ENCODE measurements around the gene TIGD3. TPM values are rescaled to one million over a fixed set of nuclear protein-coding genes. Genes with fewer than 3 reads are reported as not detected.
A peak's percentile ranks its signal among the peaks of the same experiment; 100 is the strongest.

The TIGD3 gene
- total and polyA plus RNA-seq, 10 of the 15 experiments (the other 5 are each of a cell fraction or from before 2014, with no cell fraction given), result 0.13 to 1.4 (median 0.57) TPM

DNA sequence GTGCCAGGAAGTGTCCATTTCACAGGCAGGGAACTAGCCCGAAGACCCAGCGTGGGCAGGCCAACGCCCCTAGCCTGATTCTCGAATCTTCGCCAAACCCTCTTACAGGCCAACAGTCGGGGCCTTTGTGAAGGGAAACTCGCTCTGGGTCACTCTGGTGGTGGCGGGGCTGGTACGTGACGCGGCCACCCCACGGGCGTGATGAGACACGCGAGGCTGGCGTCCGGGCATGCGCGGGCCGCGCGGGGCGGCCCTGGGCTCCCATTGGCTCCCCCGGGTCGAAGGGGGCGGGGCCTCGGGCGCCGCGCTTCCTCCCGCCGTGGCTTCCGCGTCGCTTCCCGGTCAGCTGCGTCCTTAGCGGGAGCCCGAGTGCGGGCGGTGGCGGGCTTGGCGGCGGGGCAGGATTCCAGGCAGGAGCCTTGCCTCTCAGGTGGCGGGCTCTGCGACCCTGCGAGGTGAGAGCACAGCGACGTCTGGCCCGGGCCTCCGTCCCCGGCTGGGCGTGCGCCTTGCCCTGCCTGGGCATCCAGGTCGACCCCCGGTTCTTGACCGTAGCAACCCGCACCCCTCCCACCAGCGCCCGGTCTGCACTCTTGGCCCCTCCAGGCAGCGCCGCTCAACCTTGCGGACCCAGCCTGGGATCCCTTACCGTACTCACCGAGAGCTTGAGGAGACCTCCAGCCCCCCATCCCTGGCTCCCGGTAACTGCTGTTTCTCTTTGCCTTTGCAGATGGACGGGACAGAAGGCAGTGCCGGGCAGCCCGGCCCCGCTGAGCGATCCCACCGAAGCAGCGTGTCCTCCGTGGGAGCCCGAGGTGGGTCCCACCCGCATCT, 32.0 kb downstream of the TIGD3 start, which contains the start of gene FRMD8 (continued):
- TF ChIP-seq RB1 (IDR thresholded peaks at IDR 0.05; ENCODE audit: borderline replicate concordance), result no peak
- peak; percentile 98 for TF ChIP-seq ZNF687 (IDR thresholded peaks at IDR 0.05)
- TF ChIP-seq, protein P1, sequence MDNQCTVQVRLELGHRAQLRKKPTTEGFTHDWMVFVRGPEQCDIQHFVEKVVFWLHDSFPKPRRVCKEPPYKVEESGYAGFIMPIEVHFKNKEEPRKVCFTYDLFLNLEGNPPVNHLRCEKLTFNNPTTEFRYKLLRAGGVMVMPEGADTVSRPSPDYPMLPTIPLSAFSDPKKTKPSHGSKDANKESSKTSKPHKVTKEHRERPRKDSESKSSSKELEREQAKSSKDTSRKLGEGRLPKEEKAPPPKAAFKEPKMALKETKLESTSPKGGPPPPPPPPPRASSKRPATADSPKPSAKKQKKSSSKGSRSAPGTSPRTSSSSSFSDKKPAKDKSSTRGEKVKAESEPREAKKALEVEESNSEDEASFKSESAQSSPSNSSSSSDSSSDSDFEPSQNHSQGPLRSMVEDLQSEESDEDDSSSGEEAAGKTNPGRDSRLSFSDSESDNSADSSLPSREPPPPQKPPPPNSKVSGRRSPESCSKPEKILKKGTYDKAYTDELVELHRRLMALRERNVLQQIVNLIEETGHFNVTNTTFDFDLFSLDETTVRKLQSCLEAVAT (IDR thresholded peaks at IDR 0.05), result 0 out of 2 replicates have a peak, but pooled peaks have one; percentile 1
- TF ChIP-seq MXI1 (IDR thresholded peaks at IDR 0.05; ENCODE audit: low read depth, low read length), result 0 out of 2 replicates have a peak, but pooled peaks have one; percentile 35
- TF ChIP-seq, protein P2, sequence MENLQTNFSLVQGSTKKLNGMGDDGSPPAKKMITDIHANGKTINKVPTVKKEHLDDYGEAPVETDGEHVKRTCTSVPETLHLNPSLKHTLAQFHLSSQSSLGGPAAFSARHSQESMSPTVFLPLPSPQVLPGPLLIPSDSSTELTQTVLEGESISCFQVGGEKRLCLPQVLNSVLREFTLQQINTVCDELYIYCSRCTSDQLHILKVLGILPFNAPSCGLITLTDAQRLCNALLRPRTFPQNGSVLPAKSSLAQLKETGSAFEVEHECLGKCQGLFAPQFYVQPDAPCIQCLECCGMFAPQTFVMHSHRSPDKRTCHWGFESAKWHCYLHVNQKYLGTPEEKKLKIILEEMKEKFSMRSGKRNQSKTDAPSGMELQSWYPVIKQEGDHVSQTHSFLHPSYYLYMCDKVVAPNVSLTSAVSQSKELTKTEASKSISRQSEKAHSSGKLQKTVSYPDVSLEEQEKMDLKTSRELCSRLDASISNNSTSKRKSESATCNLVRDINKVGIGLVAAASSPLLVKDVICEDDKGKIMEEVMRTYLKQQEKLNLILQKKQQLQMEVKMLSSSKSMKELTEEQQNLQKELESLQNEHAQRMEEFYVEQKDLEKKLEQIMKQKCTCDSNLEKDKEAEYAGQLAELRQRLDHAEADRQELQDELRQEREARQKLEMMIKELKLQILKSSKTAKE (IDR thresholded peaks at IDR 0.05; ENCODE audit: low read depth, poor library complexity, severe bottlenecking), result no peak
- TF ChIP-seq YBX1 (IDR thresholded peaks at IDR 0.05), result no peak
- TF ChIP-seq RELA (IDR thresholded peaks at IDR 0.05; ENCODE audit: borderline replicate concordance, partially characterized antibody), result no peak
- no peak for TF ChIP-seq ZSCAN29 (IDR thresholded peaks at IDR 0.05)
- peak; percentile 99 for TF ChIP-seq BACH1 (IDR thresholded peaks at IDR 0.05; ENCODE audit: borderline replicate concordance)
- TF ChIP-seq NKRF (conservative IDR thresholded peaks at IDR 0.05), result peak; percentile 90
- TF ChIP-seq, protein P3, sequence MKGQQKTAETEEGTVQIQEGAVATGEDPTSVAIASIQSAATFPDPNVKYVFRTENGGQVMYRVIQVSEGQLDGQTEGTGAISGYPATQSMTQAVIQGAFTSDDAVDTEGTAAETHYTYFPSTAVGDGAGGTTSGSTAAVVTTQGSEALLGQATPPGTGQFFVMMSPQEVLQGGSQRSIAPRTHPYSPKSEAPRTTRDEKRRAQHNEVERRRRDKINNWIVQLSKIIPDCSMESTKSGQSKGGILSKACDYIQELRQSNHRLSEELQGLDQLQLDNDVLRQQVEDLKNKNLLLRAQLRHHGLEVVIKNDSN (IDR thresholded peaks at IDR 0.05; ENCODE audit: borderline replicate concordance, extremely low read length, insufficient read depth, low read depth, low read length), result no peak
- TF ChIP-seq IRF3 (IDR thresholded peaks at IDR 0.05), result 0 out of 2 replicates have a peak, but pooled peaks have one; percentile 28
